Body of pancreas (tissue), 4 donors: ENCODE data around the gene NTN5.

Experiments used
- POLR2A ChIP-seq, 3 donors: fragments of 450-650 bp; IDR thresholded peaks; one replicate each; pipeline ENCODE4 v1.6.1; 2016; ENCODE audit warnings: antibody characterized with exemption in 3 of 3, mild to moderate bottlenecking in 2 of 3
- TF ChIP-seq, protein P1 (sequence below), 7 experiments: fragments of 450-650 bp in 4 of 7; fragments of 200-600 bp in 3 of 7; sonication (generic) in 3 of 7; IDR thresholded peaks; one replicate each; pipeline ENCODE4 v1.5.1; 2016 to 2019; ENCODE audit warnings: antibody characterized with exemption in 7 of 7

DNA sequence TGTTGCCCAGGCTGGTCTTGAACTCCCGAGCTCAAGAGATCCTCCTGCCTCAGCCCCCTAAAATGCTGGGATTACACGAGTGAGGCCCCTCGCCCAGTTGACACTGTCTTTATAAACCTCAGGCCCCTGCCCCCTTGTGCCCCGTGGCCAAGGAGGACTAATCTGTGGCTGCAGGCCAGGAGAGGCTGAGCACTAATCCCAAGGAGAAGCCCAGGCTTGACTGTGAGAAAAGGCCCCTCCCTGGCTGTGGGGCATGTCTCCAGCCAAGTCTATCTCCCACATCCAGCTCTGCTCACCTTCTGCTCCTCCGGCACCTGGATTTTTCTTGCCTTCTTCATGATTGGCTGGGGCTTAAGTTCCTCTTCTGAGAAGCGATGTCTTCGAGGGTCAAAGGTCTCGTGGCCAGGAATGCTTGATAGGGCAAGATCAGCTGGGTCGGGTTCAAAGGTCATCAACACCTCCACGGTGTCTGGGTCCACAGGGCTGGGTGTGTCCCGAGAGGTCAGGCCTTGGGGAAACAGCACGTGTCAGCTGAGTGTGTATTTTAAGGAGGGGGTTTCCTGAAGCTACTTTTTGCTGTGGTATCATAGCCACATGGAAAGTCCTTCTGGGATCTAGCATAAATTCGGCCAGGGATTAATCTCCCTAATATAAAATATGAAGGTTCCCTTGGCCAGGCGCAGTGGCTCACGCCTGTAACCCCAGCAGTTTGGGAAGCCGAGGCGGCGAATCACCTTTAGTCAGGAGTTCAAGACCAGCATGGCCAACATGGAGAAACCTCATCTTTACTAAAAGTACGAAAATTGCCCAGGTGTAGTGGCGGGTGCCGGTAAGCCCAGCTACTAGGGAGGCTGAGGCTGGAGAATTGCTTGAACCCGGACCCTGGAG is 39.4 kb downstream of the NTN5 start:
- TF ChIP-seq, protein P1, sequence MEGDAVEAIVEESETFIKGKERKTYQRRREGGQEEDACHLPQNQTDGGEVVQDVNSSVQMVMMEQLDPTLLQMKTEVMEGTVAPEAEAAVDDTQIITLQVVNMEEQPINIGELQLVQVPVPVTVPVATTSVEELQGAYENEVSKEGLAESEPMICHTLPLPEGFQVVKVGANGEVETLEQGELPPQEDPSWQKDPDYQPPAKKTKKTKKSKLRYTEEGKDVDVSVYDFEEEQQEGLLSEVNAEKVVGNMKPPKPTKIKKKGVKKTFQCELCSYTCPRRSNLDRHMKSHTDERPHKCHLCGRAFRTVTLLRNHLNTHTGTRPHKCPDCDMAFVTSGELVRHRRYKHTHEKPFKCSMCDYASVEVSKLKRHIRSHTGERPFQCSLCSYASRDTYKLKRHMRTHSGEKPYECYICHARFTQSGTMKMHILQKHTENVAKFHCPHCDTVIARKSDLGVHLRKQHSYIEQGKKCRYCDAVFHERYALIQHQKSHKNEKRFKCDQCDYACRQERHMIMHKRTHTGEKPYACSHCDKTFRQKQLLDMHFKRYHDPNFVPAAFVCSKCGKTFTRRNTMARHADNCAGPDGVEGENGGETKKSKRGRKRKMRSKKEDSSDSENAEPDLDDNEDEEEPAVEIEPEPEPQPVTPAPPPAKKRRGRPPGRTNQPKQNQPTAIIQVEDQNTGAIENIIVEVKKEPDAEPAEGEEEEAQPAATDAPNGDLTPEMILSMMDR (IDR thresholded peaks at IDR 0.05), result no peak
- no peak for TF ChIP-seq POLR2A (IDR thresholded peaks at IDR 0.05)
